HUES6 (cell line): ENCODE data around the gene CCDC60.

Experiments
- H3K27ac ChIP-seq: 2 replicates; pipeline ENCODE4 v1.7.0; 2013; ENCODE audit warnings: low read depth, mild to moderate bottlenecking, low read length, inconsistent platforms
- H3K27me3 ChIP-seq: 2 replicates; pipeline ENCODE4 v1.6.1; 2013; ENCODE audit warnings: low read length; ENCODE audit not compliant: control insufficient read depth, insufficient read depth
- H3K36me3 ChIP-seq: 2 replicates; pipeline ENCODE4 v1.6.1; 2013; ENCODE audit warnings: low read length; ENCODE audit not compliant: control insufficient read depth, insufficient read depth
- H3K4me1 ChIP-seq: 2 replicates; pipeline ENCODE4 v1.6.1; 2013; ENCODE audit warnings: low read length; ENCODE audit not compliant: control insufficient read depth, insufficient read depth
- H3K4me3 ChIP-seq: 2 replicates; pipeline ENCODE4 v1.5.1; 2013; ENCODE audit warnings: low read depth, low read length
- H3K9ac ChIP-seq: one replicate; pipeline ENCODE4 v1.6.1; 2013; ENCODE audit warnings: mild to moderate bottlenecking, low read length
- H3K9me3 ChIP-seq: 2 replicates; pipeline ENCODE4 v1.6.1; 2013; ENCODE audit warnings: low read depth, low read length; ENCODE audit not compliant: control insufficient read depth, insufficient read depth

The CCDC60 gene

GRCh38 chr12:119369161-119369560 lies 34.6 kb downstream of the CCDC60 start:
- H3K9me3 ChIP-seq, result no peaks in the 10 kb centered on the region
- no peaks in the 10 kb centered on the region for H3K36me3 ChIP-seq
- no peaks in the 10 kb centered on the region for H3K27me3 ChIP-seq
- peaks cover 22% of the 10 kb centered on the region for H3K4me1 ChIP-seq
- no peak overlapping the region for H3K4me3 ChIP-seq
- H3K27ac ChIP-seq, result no peak overlapping the region
- H3K9ac ChIP-seq, result no peak overlapping the region

DNA sequence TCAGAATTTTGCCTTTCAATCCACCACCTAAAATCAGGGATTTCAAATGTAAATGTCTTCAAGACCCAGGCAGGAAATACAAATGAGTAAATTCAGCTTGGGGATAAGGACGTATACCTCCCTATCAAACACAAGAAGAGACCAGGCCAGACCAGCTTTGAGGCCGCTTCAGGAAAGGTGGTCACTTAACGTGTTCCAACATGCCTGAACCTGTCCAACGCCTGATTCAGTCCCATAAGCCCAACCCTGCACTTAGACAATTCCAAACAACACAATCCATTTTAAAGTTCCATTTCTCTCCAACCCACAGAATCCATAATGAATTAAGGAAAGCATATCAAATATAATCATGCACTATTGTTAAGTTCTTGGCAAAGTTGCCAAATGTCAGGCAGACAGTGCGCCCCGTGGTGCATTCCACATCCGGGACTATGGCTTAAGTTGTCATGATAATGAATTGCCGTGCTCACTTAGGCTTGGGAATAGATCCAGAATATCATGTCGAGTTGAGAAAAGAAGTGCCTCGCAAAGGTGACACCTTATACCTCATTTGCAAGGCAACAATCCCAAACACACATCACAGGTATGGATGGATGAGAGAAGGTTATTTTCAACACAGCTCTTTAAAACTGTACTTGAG lies 35.5 kb downstream of the CCDC60 start:
- Histone ChIP-seq H3K4me1 (peaks cover 22% of the 10 kb centered on the region), H3K36me3 (no peaks in the 10 kb centered on the region), H3K27ac (no peak overlapping the region), H3K4me3 (no peak overlapping the region), H3K9ac (no peak overlapping the region), H3K9me3 (no peaks in the 10 kb centered on the region), H3K27me3 (no peaks in the 10 kb centered on the region)

GRCh38 chr12:119372540-119372939 lies 38.0 kb downstream of the CCDC60 start:
- no peaks in the 10 kb centered on the region for H3K36me3 ChIP-seq
- no peak overlapping the region for H3K9ac ChIP-seq
- no peaks in the 10 kb centered on the region for H3K27me3 ChIP-seq
- H3K4me1 ChIP-seq, result peaks cover 22% of the 10 kb centered on the region
- H3K27ac ChIP-seq, result no peak overlapping the region
- H3K9me3 ChIP-seq, result no peaks in the 10 kb centered on the region
- H3K4me3 ChIP-seq, result no peak overlapping the region

DNA sequence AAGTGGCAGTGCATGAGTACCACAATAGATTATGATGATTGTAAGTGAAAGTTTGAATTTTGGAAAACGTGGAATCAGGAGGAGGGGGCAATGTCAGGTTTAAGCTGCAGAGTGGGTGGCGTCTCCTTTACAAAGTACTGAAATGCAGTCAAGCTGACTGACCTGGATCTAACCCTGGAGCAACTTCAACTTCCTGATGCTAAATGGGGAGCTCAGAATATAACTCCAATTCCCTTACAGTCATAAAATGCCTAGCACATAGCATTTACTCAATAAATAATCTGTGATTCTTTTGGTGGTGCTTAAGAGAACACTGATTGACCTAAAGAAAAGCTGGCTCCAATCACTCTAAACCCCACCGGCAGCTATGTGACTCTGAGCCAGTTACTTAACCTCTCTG lies 38.5 kb downstream of the CCDC60 start:
- H3K27ac ChIP-seq, result no peak overlapping the region
- no peak overlapping the region for H3K9ac ChIP-seq
- no peaks in the 10 kb centered on the region for H3K27me3 ChIP-seq
- peaks cover 22% of the 10 kb centered on the region for H3K4me1 ChIP-seq
- H3K9me3 ChIP-seq, result no peaks in the 10 kb centered on the region
- no peaks in the 10 kb centered on the region for H3K36me3 ChIP-seq
- no peak overlapping the region for H3K4me3 ChIP-seq

- Histone ChIP-seq H3K36me3 (no peaks in the 10 kb centered on the region), H3K9ac (no peak overlapping the region), H3K4me1 (peaks cover 18% of the 10 kb centered on the region), H3K4me3 (no peak overlapping the region), H3K27me3 (no peaks in the 10 kb centered on the region), H3K27ac (no peak overlapping the region), H3K9me3 (no peaks in the 10 kb centered on the region)
Measured at GRCh38 chr12:119373666-119374065, 39.1 kb downstream of the CCDC60 start.

- Histone ChIP-seq H3K27ac (no peak overlapping the region), H3K4me3 (no peak overlapping the region), H3K27me3 (no peaks in the 10 kb centered on the region), H3K9ac (no peak overlapping the region), H3K36me3 (no peaks in the 10 kb centered on the region), H3K9me3 (no peaks in the 10 kb centered on the region), H3K4me1 (peaks cover 9% of the 10 kb centered on the region)
Measured at GRCh38 chr12:119374635-119375034, 40.1 kb downstream of the CCDC60 start.

DNA sequence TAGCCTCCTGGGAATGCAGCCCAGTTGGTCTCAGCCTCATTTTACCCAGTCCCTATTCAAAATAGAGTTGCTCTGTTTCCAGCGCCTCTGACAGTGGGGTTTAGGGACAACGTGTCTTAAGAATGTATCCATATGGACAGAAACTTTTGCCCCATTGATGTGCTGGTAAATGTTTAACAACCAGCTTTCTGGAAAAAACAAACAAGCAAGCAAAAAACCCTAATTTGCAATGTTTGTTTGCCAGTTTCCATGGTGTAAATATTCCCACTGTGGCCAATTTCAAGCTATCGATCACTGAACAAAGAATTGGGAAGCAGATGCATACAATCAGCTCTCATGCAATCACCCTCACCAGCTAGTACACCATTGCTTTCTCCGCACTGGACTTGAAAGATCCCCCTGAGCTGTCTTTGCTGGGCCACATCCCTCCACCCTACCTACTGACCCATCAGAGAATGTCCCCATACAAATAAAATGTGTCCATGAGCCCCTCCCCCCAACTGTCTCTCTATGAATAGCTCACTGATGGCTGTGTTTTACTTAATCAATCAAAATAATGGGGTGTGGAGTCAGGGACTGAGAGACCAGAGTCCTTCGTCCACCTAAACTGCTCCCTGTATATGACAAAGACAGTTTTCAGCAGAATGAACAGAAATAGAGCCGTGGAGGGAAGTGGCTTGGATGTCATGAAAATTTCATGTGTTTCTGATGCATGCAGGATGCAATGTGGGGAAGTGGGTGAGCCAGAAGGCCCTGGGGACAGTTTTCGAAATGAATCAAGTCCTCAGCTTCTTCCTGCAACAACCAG lies 40.8 kb downstream of the CCDC60 start:
- no peaks in the 10 kb centered on the region for H3K36me3 ChIP-seq
- H3K9ac ChIP-seq, result no peak overlapping the region
- H3K27me3 ChIP-seq, result no peaks in the 10 kb centered on the region
- peaks cover 3% of the 10 kb centered on the region for H3K9me3 ChIP-seq
- H3K4me3 ChIP-seq, result no peak overlapping the region
- H3K27ac ChIP-seq, result no peak overlapping the region
- peaks cover 2% of the 10 kb centered on the region for H3K4me1 ChIP-seq

- Histone ChIP-seq H3K27me3 (no peaks in the 10 kb centered on the region), H3K4me1 (no peaks in the 10 kb centered on the region), H3K9ac (no peak overlapping the region), H3K27ac (no peak overlapping the region), H3K4me3 (no peak overlapping the region), H3K36me3 (no peaks in the 10 kb centered on the region), H3K9me3 (peaks cover 4% of the 10 kb centered on the region)
Measured at GRCh38 chr12:119375883-119376190, 41.3 kb downstream of the CCDC60 start.

GRCh38 chr12:119378903-119379302 lies 44.4 kb downstream of the CCDC60 start:
- H3K36me3 ChIP-seq, result no peaks in the 10 kb centered on the region
- no peak overlapping the region for H3K9ac ChIP-seq
- peaks cover 4% of the 10 kb centered on the region for H3K9me3 ChIP-seq
- no peaks in the 10 kb centered on the region; the same call in 1 of the 2 replicates for H3K4me1 ChIP-seq
- H3K4me3 ChIP-seq, result no peak overlapping the region
- no peaks in the 10 kb centered on the region for H3K27me3 ChIP-seq
- no peak overlapping the region for H3K27ac ChIP-seq

- Histone ChIP-seq H3K4me1 (no peaks in the 10 kb centered on the region; the same call in 1 of the 2 replicates), H3K9me3 (peaks cover 4% of the 10 kb centered on the region), H3K36me3 (no peaks in the 10 kb centered on the region), H3K27ac (no peak overlapping the region), H3K4me3 (no peak overlapping the region), H3K9ac (no peak overlapping the region), H3K27me3 (no peaks in the 10 kb centered on the region)
Measured at GRCh38 chr12:119381471-119382235, 47.1 kb downstream of the CCDC60 start.

GRCh38 chr12:119383206-119383605 lies 48.7 kb downstream of the CCDC60 start:
- no peaks in the 10 kb centered on the region for H3K36me3 ChIP-seq
- H3K4me1 ChIP-seq, result no peaks in the 10 kb centered on the region; the same call in none of the 2 replicates
- peaks cover 4% of the 10 kb centered on the region for H3K9me3 ChIP-seq
- no peak overlapping the region for H3K9ac ChIP-seq
- no peak overlapping the region for H3K4me3 ChIP-seq
- H3K27me3 ChIP-seq, result no peaks in the 10 kb centered on the region
- no peak overlapping the region for H3K27ac ChIP-seq
